ENCODE results near the gene TNS2. TPM values are rescaled to one million over a fixed set of nuclear protein-coding genes. Genes with fewer than 3 reads are reported as not detected.
A peak's percentile ranks its signal among the peaks of the same experiment; 100 is the strongest.

Gene TNS2
- total and polyA plus RNA-seq, 2 of the 13 experiments (the other 11 are each of a cell fraction or from before 2014, with no cell fraction given) = 8.9 to 20.4 TPM

GRCh38 chr12:53011889-53012288, 38.0 kb upstream of the TNS2 start (continued):
- TF ChIP-seq PAXIP1 (CRISPR knock-in tag; conservative IDR thresholded peaks at IDR 0.05) = peak; percentile 28; the same call in 1 of the 2 replicates
- no peak for TF ChIP-seq ZBTB37 (CRISPR knock-in tag; IDR thresholded peaks at IDR 0.05)
- no peak for TF ChIP-seq HNF1A (IDR thresholded peaks at IDR 0.05; ENCODE audit: low read depth)
- TF ChIP-seq HNF1A (CRISPR knock-in tag; IDR thresholded peaks at IDR 0.05; ENCODE audit: borderline replicate concordance) = no peak
- no peak for TF ChIP-seq PREB (CRISPR knock-in tag; IDR thresholded peaks at IDR 0.05)
- TF ChIP-seq TFDP2 (CRISPR knock-in tag; IDR thresholded peaks at IDR 0.05) = no peak
- TF ChIP-seq ZNF574 (CRISPR knock-in tag; IDR thresholded peaks at IDR 0.05) = no peak
- no peak for TF ChIP-seq CCDC6 (CRISPR knock-in tag; IDR thresholded peaks at IDR 0.05)
- TF ChIP-seq HMGA1 (CRISPR knock-in tag; conservative IDR thresholded peaks at IDR 0.05) = no peak
- TF ChIP-seq SUZ12 (IDR thresholded peaks at IDR 0.05; ENCODE audit: low read depth, low read length) = no peak
- no peak for TF ChIP-seq ZNF883 (CRISPR knock-in tag; IDR thresholded peaks at IDR 0.05; ENCODE audit: not compliant biosample characterization)
- no peak for TF ChIP-seq GLMP (CRISPR knock-in tag; IDR thresholded peaks at IDR 0.05; ENCODE audit: borderline replicate concordance)
- no peak for TF ChIP-seq ZNF432 (CRISPR knock-in tag; IDR thresholded peaks at IDR 0.05; ENCODE audit: borderline replicate concordance)

All from HepG2 (cell line).